Astrocyte (in vitro differentiated cells and primary cell): ENCODE results near the gene DHTKD1.

Experiments used
- CTCF ChIP-seq: IDR thresholded peaks from 2 replicates; pipeline ENCODE4 v1.5.1; 2011; ENCODE audit warnings: low read depth, mild to moderate bottlenecking, inconsistent platforms, low read length, moderate library complexity; ENCODE audit not compliant: insufficient read depth
- EZH2 ChIP-seq: IDR thresholded peaks from 2 replicates; pipeline ENCODE4 v1.6.1; 2012; ENCODE audit warnings: mild to moderate bottlenecking, low read length, inconsistent platforms; ENCODE audit not compliant: insufficient read depth

GRCh38 chr10:12019283-12019971 lies 49.3 kb upstream of the DHTKD1 start:
- TF ChIP-seq CTCF = no peak
- TF ChIP-seq EZH2 = no peak
